ENCODE data around the gene ADAT3. TPM values are rescaled to one million over a fixed set of nuclear protein-coding genes. Genes with fewer than 3 reads are reported as not detected.

ADAT3 gene
- total and polyA plus RNA-seq, 2 of the 4 experiments (the other 2 are of a cell fraction): 0.36 to 2.8 TPM

- Histone ChIP-seq H3K27me3 (ENCODE audit: control insufficient read depth, insufficient read depth, low read length) (no peaks in the 10 kb centered on the region), H3K23ac (ENCODE audit: low read depth, low read length) (no peak overlapping the region), H2BK15ac (ENCODE audit: low read depth, low read length) (no peak overlapping the region), H3K36me3 (ENCODE audit: control insufficient read depth, insufficient read depth, low read length) (peaks cover 35% of the 10 kb centered on the region), H3K27ac (ENCODE audit: insufficient read depth, low read length) (no peak overlapping the region), H4K8ac (ENCODE audit: low read depth in 2 of 2, low read length in 2 of 2) (no peak overlapping the region), H4K20me1 (ENCODE audit: insufficient read depth, low read length) (peaks cover 41% of the 10 kb centered on the region), H4K91ac (ENCODE audit: insufficient read depth, low read depth, low read length) (no peak overlapping the region), H2BK120ac (ENCODE audit: low read depth, low read length) (no peak overlapping the region), H3K9ac (ENCODE audit: low read depth, low read length) (no peak overlapping the region), H3K79me1 (ENCODE audit: low read depth in 1 of 2, low read length in 2 of 2) (peaks cover 3 to 47% of the 10 kb centered on the region in 2 experiments; a peak in 3 of 4 replicates), H2BK5ac (ENCODE audit: low read depth, low read length, poor library complexity, severe bottlenecking) (no peak overlapping the region), H3K4me3 (ENCODE audit: insufficient read depth, low read depth, low read length) (no peak overlapping the region), H3K9me3 (ENCODE audit: control insufficient read depth, insufficient read depth, low read length) (no peaks in the 10 kb centered on the region), H2AFZ (replicated peaks; ENCODE audit: low read length, poor library complexity) (no peak overlapping the region), H3K4me1 (ENCODE audit: control insufficient read depth, insufficient read depth, low read length) (peaks cover 3% of the 10 kb centered on the region; the same call in 1 of the 2 replicates), H3K4me2 (ENCODE audit: low read depth, low read length) (no peak overlapping the region), H4K5ac (ENCODE audit: low read depth, low read length) (no peak overlapping the region), H2BK20ac (ENCODE audit: low read depth, low read length) (no peak overlapping the region), H3K9me1 (ENCODE audit: insufficient read depth, low read length) (no peaks in the 10 kb centered on the region), H3K14ac (replicated peaks; ENCODE audit: low read depth, low read length) (no peak overlapping the region), H3K4ac (ENCODE audit: low read depth, low read length) (no peak overlapping the region), H2AK5ac (ENCODE audit: low read depth, low read length) (no peak overlapping the region), H3K18ac (ENCODE audit: low read depth, low read length) (no peak overlapping the region), H2AK9ac (replicated peaks; ENCODE audit: low read depth, low read length, poor library complexity) (peak overlapping the region; percentile 25), H3K56ac (ENCODE audit: extremely low read depth, insufficient read depth, low read length) (no peak overlapping the region)
- POLR2A ChIA-PET (ENCODE audit: unreplicated experiment): no interaction called here
- DNase-seq: no peak
- dilution Hi-C loops (cut with HindIII; ENCODE audit: low sequenced_read_pairs, unreplicated experiment) (no loop called here), intact Hi-C loops (cut with micrococcal nuclease) (no loop called here), in situ Hi-C loops (cut with MboI; ENCODE audit: low sequenced_read_pairs) (no loop called here)
- CTCF ChIA-PET: no interaction called here
- no TSS peak for BruUV-seq (replicated peaks)
- TF ChIP-seq POLR2A (IDR thresholded peaks at IDR 0.05; ENCODE audit: low read depth, low read length) (no peak), CTCF (conservative IDR thresholded peaks at IDR 0.05; ENCODE audit: low read depth, low read length) (no peak)
- 96% methylated on average over 10 of the region's 23 CpGs; no CpG with 5 or more reads in 1 of the 2 experiments for WGBS, 2 experiments (ENCODE audit: extremely low coverage in 2 of 2, insufficient read length in 1 of 2)
- no peak for ATAC-seq (ENCODE audit: low read depth)
Observed at GRCh38 chr19:1914826-1915341, 9.7 kb downstream of the ADAT3 start.

All from IMR-90 (cell line).